Activated CD4-positive, alpha-beta T cell treated with anti-CD3 and anti-CD28 coated beads, Interleukin-2, amount 50 U/mL, for 24 hours (primary cell): ENCODE measurements around the gene ADK.
"Not testable (repeated sequence)": the region's sequence is repeated elsewhere in the genome, so short reads cannot be mapped to it uniquely, and the experiment has no call there.

ENCODE experiments used
- DNase-seq, 2 donors: peaks; one replicate each; pipeline ENCODE4 v3.0.0-alpha.2; 2020; ENCODE audit warnings: low read depth in 1 of 2, low spot score in 1 of 2

Gene ADK

GRCh38 chr10:74293686-74294371 is 142.8 kb downstream of the ADK start:
- no peak for DNase-seq

DNA sequence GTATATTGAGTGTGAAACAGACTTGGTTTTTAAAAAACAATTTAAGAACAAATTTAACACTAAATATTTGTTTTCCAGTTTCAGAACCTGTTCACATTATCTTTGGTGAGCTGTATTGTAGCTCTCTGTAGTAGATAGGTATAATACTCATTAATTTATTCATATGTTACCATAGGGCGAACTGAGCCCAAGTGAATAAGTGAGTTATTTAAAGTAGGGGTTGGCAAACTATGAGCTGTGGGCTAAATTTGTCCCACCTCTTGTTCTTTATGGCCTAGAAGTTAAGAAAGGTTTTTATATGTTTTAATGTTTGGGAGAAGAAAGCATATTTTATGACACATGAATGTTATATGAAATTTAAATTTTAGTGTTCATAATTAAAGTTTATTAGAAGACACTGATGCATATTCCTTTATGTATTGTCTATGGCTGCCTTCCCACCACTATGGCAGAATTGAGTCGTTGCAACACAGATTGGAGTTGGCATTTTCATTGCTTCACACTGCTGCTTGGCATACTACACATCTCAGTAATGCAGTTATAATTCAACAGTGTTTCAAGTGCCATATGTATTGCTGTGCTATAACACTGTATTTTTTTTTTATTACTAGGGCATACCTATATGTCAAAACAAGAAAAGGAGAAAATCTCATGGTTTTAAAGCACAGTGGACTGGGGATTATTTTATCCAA is 146.5 kb downstream of the ADK start:
- DNase-seq, result no peak

DNA sequence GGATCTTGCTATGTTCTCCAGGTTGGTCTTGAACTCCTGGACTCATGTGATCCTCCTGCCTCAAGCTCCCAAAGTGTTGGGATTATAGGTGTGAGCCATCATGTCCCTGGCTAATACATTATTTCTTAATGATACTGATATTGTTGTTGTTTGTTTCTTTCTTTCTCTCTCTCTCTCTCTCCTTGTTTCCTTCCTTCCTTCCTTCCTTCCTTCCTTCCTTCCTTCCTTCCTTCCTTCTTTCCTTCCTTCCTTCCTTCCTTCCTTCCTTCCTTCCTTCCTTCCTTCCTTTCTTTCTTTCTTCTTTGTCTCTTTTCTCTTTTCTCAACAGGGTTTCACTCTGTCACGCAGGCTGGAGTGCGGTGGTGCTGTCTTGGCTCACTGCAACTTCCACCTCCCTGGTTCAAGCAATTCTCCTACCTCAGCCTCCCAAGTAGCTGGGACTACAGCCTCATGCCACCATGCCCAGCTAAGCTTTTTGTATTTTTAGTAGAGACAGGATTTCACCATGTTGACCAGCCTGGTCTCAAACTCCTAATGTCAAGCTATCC is 149.1 kb downstream of the ADK start:
- not testable (repeated sequence) for DNase-seq

DNA sequence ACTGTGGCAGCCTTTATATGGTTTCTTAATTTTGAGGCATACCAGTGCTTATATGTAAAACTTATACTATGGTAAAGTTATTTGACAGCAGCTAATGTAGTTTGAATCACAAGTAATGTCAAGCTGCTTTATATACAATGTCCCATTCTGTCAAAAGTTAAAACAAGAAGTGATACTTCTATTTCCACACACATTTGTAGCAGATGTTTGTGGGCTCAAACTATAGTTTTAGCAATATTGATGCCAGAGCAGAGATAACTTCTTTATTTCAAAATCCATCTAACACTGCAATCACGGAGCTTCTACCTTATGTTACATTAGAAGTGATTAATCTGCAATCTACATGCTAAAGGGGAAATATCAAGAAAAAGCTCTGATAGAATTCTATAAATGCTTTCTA is 149.6 kb downstream of the ADK start:
- no peak for DNase-seq

GRCh38 chr10:74305730-74306129 is 154.7 kb downstream of the ADK start:
- no peak for DNase-seq

DNA sequence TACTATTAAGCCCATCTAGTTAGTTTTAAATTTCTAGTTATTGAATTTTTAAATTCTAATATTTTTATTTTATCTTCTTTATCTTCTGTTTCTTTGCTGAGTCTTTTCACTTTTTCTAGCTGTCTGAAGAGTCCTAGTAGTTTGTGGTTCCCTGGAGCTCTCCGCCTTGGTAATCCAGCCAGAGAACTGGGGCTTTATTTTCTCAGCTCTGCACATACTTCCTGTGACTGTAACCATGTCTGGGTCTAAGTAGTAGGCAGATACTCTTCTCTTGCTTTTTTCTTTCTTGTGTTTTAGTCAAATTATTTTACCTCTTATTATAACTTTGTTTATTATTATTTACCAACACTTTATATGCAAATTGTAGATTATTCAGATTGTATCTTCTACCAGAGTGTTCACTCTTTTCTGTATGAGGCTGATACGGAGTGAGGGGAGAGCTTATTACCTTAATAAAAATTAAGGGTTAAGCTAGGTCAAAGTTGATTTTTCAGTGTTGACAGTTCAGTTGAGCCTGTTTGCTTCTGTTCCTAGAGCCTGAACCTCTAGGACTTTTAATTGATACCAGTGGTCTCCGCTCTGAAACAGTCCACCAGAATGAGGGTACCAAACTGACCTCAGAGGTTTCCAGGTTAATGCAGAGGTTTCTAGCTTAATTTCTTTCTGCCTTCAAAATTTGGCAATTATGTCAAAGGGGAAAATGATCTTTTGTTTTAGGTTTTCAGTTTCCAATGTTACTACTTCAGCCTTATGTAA is 155.4 kb downstream of the ADK start:
- DNase-seq, result no peak

DNA sequence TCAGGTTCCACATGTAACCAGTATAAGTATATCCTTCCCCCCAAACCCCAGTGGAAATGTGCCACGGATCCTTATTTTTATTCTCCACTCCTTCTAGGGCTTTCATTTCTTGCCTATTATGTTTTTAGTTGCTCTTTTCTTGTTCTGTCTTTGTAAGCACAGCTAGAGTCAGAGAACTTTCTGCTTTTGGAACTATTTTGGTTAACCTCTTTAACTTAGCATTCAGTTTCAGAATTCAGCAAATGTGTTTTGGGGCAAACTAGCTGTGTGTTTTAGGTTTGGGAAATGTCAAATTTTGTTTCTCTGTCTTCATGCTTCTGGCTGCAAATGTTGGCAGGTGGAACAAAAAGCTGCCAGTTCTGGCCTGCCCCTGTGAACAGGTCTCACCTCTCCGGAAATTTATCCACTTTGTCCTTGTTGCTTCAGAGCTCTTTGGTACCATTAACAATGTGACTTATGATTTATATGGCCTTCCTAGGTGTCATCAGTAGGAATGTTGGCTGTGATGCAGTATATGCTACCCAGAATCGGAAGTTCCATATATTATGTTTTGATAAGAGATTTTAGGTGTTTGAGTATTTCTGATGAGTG is 156.1 kb downstream of the ADK start:
- no peak for DNase-seq

DNA sequence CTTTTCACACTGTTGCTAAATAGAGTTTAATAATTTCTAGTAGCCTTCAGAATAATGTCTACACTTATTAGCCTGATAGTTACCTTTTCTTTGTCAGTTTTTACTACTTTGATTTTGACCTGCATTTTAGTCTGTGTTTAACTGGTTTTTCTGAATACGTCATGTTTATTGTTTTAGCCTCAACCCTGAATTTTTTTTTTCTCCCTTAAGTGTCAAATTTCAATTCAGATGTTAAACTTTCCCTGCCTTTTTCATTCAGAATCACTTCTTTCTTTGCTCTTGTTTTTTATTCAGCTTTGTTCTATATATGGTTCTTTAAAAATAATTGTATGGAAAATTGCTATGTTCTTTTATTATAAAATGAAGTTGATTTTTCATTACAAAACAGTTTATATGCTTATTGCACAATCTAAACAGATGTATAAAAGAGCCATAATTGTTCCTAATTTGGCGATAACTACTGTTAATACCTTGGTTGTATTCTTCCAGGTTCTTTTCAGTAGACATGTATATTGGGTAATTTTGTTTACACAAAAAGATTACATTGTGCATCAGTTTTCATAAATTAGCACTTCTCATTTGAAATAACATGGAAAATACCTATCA is 159.7 kb downstream of the ADK start:
- DNase-seq, result no peak

DNA sequence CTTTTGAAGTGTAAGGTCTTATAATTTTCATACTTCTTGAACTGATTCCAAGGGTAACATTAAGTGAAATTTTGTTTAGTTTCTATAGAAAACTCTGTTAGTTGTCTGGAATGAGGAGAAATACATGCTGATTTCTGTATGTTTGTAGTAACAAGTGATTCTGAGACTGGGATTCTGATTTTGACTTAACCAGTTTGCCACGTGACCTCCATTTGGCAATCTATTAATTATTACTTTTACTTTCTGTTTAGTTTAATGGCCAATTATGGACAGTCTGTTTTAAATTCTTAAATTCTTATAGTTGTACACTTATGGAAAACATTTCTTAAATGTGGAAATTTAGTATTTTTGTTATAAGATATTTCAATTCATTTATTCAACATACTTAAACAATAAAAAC is 163.1 kb downstream of the ADK start:
- DNase-seq, result no peak

- no peak for DNase-seq
Measured at GRCh38 chr10:74320026-74320425, 169.0 kb downstream of the ADK start.

DNA sequence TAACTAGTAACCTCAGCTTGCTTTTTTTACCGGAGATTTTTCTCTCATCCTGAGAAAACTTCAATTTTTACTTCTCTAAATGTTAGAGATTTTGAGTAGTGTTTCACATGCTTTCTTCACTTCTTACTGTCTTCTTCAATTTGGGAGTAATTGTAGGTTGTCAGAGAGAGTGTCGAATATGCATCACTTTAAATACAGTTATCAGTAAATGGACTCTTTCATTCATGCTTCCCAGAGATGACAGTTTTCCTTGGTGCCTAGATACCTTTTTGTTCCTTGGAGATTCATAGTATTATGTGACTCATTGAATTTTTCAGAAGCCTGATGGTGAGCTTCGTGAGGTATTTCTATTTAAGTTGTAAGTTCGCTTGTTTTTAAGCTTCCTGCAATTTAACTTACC is 169.7 kb downstream of the ADK start:
- DNase-seq, result no peak

GRCh38 chr10:74322141-74322540 is 171.1 kb downstream of the ADK start:
- no peak for DNase-seq

DNA sequence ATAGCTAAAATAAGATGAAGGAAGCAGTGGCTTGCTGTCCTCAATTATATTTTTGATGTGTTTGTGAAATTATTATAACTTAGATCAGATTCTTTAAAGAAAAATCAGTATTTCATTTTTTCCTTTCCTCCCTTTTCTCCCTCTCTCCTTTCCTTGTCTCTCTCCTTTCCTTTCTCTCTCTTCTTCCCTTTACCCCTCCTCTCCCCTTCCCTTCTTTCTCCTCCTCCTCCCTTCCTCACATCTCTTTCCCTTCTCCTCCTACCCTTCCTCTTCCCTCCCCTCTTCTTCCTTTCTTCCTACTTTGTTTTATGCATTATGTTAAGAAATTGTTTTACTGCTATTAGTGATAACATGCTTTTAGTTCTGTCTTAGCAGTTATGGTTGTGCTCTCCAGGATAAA is 171.5 kb downstream of the ADK start:
- DNase-seq, result no peak

GRCh38 chr10:74328388-74328787 is 177.4 kb downstream of the ADK start:
- no peak for DNase-seq

DNA sequence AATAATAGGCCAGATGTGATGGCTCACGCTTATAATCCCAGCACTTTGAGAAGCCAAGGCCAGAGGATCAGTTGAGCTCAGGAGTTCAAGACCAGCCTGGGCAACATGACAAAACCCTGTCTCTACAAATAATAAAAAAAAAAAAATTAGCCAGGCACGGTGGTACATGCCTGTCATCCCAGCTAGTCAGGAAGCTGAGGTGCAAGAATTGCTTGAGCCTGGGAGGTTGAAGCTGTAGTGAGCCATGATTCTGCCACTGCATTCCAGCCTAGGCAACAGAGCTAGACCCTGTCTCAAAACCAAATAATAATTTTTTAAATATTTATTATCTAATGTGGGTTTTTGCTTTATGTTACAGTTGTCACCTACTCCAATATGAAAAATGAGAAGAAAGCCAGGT is 178.9 kb downstream of the ADK start:
- no peak for DNase-seq

DNA sequence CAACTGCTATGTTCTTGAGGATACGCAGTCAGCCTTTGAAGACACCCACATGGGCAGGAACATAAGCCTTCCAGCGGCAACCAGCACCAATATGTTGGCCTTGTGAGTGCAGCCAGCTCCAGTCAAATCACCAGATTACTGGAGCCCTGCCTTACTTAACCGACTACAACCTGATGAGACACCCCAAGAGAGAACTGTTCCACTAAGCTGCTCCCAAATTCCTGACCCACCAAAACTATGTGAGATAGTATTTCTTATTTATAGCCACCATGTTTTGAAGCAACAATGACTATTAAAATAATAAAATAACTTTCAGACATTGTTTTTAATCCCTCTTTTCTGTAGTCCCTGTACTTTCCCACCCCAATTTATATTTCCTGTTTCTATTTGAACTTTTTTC is 179.6 kb downstream of the ADK start:
- no peak for DNase-seq

- no peak for DNase-seq
Measured at GRCh38 chr10:74332398-74332797, 181.4 kb downstream of the ADK start.

DNA sequence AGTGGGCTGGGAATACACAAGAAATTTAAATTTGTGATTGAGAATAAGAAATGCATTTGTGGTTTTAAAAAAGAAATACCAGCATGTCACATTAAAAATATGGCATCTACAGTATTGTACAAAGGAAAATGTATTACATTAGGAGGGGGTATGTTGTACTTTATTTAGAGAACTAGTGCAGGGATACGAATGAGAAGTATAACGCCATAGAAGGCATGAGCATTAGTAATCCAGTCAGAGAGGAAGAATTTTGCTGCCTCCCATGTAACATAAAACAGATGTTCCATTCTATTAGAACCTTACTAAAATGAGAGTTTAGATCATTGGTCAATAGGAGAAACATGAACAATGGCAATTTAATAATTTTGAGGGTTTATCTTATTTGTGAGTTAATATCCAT is 182.2 kb downstream of the ADK start:
- DNase-seq, result no peak

GRCh38 chr10:74334221-74334620 is 183.2 kb downstream of the ADK start:
- DNase-seq, result no peak

- DNase-seq, result no peak
Measured at GRCh38 chr10:74335501-74335900, 184.5 kb downstream of the ADK start.

DNA sequence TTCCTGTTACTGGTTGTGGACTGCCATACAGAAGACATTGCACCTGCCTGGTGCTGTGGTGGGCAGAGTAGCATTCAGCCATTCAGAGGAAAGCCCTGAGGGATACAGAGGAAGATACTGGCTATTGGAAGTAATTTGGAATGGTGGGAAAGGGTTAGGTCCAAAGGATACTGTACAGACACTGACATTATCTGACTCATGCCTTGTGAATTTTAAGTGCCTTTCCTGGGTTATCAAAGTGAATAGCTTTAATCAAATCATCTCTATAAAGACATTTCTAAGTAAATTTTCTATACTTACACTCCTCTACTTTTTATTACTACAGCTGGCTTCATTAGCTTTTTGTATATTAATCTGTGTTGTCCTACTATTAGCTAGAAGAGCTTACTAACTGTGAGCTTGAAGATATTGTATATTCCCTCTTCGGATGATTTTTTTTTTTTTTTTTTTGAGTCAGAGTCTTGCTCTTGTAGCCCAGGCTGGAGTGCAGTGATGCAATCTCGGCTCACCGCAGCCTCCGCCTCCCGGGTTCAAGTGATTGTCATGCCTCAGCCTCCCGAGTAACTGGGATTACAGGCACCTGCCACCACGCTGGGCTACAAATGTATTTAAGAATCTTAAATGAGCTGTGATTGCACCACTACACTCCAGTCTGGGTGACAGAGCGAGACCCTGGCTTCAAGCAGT is 186.5 kb downstream of the ADK start:
- no peak for DNase-seq
